ENCODE results near the gene LRGUK. TPM values are rescaled to one million over a fixed set of nuclear protein-coding genes. Genes with fewer than 3 reads are reported as not detected.
A peak's percentile ranks its signal among the peaks of the same experiment; 100 is the strongest.

The LRGUK gene
- total RNA-seq, 1 experiment from 2014 or later = 1.9 TPM

- H3K36me3 Mint-ChIP-seq = no peaks in the 10 kb centered on the region
Observed at GRCh38 chr7:134276951-134277350, 149.8 kb downstream of the LRGUK start.

GRCh38 chr7:134278502-134279153, 151.5 kb downstream of the LRGUK start:
- CTCF ChIA-PET = no interaction called here
- Mint-ChIP-seq H3K27me3 (ENCODE audit: low read depth) (no peaks in the 10 kb centered on the region), H3K27ac (no peak overlapping the region), H3K4me1 (peaks cover 12% of the 10 kb centered on the region), H3K9me3 (no peaks in the 10 kb centered on the region), H3K36me3 (no peaks in the 10 kb centered on the region), H3K4me3 (no peak overlapping the region)
- DNase-seq (ENCODE audit: low spot score) = no peak
- TF ChIP-seq FOXJ3 (CRISPR knock-in tag; IDR thresholded peaks at IDR 0.05; ENCODE audit: borderline replicate concordance) (no peak), E2F5 (CRISPR knock-in tag; IDR thresholded peaks at IDR 0.05) (no peak), CREM (CRISPR knock-in tag; IDR thresholded peaks at IDR 0.05) (no peak), ZMAT4 (CRISPR knock-in tag; IDR thresholded peaks at IDR 0.05) (no peak), E2F1 (CRISPR knock-in tag; IDR thresholded peaks at IDR 0.05) (no peak), KAT7 (CRISPR knock-in tag; IDR thresholded peaks at IDR 0.05; ENCODE audit: borderline replicate concordance) (no peak), ESRRA (CRISPR knock-in tag; IDR thresholded peaks at IDR 0.05; ENCODE audit: borderline replicate concordance) (no peak), NFE2L1 (CRISPR knock-in tag; IDR thresholded peaks at IDR 0.05) (no peak), ELF4 (CRISPR knock-in tag; IDR thresholded peaks at IDR 0.05; ENCODE audit: low read depth) (no peak), STAT6 (CRISPR knock-in tag; conservative IDR thresholded peaks at IDR 0.05; ENCODE audit: low read depth) (no peak), MYBL2 (CRISPR knock-in tag; IDR thresholded peaks at IDR 0.05) (no peak), PREB (CRISPR knock-in tag; IDR thresholded peaks at IDR 0.05; ENCODE audit: borderline replicate concordance) (no peak), ZNF416 (CRISPR knock-in tag; IDR thresholded peaks at IDR 0.05) (no peak)
- no peak for ATAC-seq
- POLR2A ChIA-PET = no interaction called here

More at GRCh38 chr7:134276951-134277350, 149.8 kb downstream of the LRGUK start:
- TF ChIP-seq HMGXB4 (CRISPR knock-in tag; IDR thresholded peaks at IDR 0.05) (no peak), CBFB (CRISPR knock-in tag; IDR thresholded peaks at IDR 0.05; ENCODE audit: low read depth) (no peak)
- ChIA-PET CTCF (interaction anchor here (0.9 to 1.2 kb wide), 2 partner anchors 136 to 144 kb away, joined by 3 to 8 read pairs; no protein-coding TSS in a partner anchor), POLR2A (no interaction called here)
- Mint-ChIP-seq H3K9me3 (peaks cover under 1% of the 10 kb centered on the region; the same call in 1 of the 2 replicates), H3K27ac (no peak overlapping the region), H3K4me1 (peaks cover 12% of the 10 kb centered on the region), H3K27me3 (ENCODE audit: low read depth) (no peaks in the 10 kb centered on the region), H3K4me3 (no peak overlapping the region)
- DNase-seq (ENCODE audit: low spot score) (no peak), ATAC-seq (peak; percentile 59)
